Bronchial epithelial cell (primary cell): ENCODE data around the gene XRCC2. TPM values are rescaled to one million over a fixed set of nuclear protein-coding genes. Genes with fewer than 3 reads are reported as not detected.
"Not testable (repeated sequence)": the region's sequence is repeated elsewhere in the genome, so short reads cannot be mapped to it uniquely, and the experiment has no call there.

Experiments used
- DNase-seq: peaks from one replicate; pipeline ENCODE4 v3.0.0-alpha.2; 2010; ENCODE audit warnings: low read depth
- FAIRE-seq: peaks from 2 replicates; lab custom pipeline; 2011; peaks lifted over from hg19 to GRCh38; lab: Jason Lieb, UNC
- H3K27me3 ChIP-seq: 2 replicates; pipeline ENCODE4 v1.5.1; 2011; ENCODE audit warnings: low read length; ENCODE audit not compliant: control insufficient read depth, insufficient read depth
- H3K36me3 ChIP-seq: 2 replicates; pipeline ENCODE4 v1.5.1; 2011; ENCODE audit warnings: low read length; ENCODE audit not compliant: control insufficient read depth, insufficient read depth
- H3K4me3 ChIP-seq: 2 replicates; pipeline ENCODE4 v1.5.1; 2011; ENCODE audit warnings: mild to moderate bottlenecking, low read depth, low read length, control low read depth
- total RNA-seq: library from RNA; depleted of rRNA; stranded (reverse); fragments of >200 nt; gene quantifications from 2 replicates; pipeline ENCODE4 v1.2.1, GENCODE V29; 2014
- TF ChIP-seq, protein P1 (sequence below): IDR thresholded peaks from 2 replicates; pipeline ENCODE4 v1.5.1; 2011; ENCODE audit warnings: mild to moderate bottlenecking, moderate library complexity, low read length, control low read depth, inconsistent platforms; ENCODE audit not compliant: insufficient read depth, severe bottlenecking

The XRCC2 gene
- total RNA-seq, 1 donor from 2014 or later: 0.26 TPM

DNA sequence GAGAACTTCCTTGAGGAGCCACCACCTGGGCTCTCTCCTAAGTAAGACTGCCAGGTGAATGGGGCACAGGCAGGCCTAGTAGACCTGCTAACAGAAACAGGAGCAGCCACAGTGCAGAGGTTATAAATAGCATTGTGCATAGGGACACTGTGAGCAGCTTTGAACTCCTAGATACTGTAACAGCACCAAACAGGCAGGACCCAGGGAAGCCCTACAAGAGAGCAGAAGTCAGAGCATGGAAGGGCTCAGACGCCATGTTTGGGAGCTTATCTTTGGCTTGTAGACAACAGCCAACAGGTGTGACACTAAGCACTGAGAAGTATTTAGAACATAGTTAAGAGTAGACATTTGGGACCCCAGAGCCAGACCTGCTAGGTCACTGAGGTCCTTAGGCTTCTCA lies 14.5 kb downstream of the XRCC2 start:
- TF ChIP-seq, protein P1, sequence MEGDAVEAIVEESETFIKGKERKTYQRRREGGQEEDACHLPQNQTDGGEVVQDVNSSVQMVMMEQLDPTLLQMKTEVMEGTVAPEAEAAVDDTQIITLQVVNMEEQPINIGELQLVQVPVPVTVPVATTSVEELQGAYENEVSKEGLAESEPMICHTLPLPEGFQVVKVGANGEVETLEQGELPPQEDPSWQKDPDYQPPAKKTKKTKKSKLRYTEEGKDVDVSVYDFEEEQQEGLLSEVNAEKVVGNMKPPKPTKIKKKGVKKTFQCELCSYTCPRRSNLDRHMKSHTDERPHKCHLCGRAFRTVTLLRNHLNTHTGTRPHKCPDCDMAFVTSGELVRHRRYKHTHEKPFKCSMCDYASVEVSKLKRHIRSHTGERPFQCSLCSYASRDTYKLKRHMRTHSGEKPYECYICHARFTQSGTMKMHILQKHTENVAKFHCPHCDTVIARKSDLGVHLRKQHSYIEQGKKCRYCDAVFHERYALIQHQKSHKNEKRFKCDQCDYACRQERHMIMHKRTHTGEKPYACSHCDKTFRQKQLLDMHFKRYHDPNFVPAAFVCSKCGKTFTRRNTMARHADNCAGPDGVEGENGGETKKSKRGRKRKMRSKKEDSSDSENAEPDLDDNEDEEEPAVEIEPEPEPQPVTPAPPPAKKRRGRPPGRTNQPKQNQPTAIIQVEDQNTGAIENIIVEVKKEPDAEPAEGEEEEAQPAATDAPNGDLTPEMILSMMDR: no peak
- FAIRE-seq (no peak), DNase-seq (no peak)
- Histone ChIP-seq H3K36me3 (no peaks in the 10 kb centered on the region), H3K4me3 (no peak overlapping the region), H3K27me3 (no peaks in the 10 kb centered on the region)

DNA sequence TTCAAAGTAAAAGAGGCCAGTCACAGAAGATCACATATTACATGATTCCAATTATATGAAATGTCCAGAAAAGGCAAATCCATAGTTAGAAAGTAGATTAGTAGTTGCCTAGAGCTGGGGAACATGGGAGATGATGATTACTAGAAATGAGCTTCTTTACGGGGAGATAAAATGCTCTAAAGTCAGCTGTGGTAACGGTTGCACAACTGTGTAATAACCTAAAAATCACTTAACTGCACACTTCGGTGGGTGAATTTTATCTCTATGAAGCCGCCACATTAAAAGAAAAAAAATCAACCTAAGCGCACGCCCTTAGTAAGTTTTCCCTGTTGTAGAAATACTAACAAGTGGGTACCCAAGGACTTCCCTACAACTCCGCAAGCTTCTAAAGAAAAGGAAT lies 15.9 kb downstream of the XRCC2 start:
- H3K36me3 ChIP-seq: no peaks in the 10 kb centered on the region
- DNase-seq (no peak), FAIRE-seq (no peak)
- TF ChIP-seq, protein P1: no peak
- no peak overlapping the region for H3K4me3 ChIP-seq
- no peaks in the 10 kb centered on the region for H3K27me3 ChIP-seq

DNA sequence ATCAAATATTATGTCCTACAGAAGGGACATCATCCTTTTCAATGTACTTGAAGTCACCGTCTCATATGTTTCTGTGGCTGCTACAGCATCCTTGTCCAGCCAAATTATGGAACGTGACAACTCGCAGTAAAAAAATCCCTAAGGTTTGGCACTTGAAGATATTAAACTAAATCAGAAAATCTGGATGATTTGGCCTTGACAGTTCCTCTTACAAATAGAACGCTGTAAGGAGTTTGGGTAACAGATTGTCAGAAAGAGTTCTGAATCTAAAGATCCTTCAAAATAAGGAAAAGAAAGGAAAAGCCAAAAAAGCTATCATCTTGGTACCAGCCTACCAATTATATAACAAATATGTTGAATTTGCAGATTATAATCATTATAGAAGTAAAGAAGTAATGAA lies 21.0 kb downstream of the XRCC2 start:
- FAIRE-seq: no peak
- DNase-seq: no peak
- Histone ChIP-seq H3K36me3 (peaks cover 1% of the 10 kb centered on the region), H3K4me3 (no peak overlapping the region), H3K27me3 (no peaks in the 10 kb centered on the region)
- TF ChIP-seq, protein P1: no peak

DNA sequence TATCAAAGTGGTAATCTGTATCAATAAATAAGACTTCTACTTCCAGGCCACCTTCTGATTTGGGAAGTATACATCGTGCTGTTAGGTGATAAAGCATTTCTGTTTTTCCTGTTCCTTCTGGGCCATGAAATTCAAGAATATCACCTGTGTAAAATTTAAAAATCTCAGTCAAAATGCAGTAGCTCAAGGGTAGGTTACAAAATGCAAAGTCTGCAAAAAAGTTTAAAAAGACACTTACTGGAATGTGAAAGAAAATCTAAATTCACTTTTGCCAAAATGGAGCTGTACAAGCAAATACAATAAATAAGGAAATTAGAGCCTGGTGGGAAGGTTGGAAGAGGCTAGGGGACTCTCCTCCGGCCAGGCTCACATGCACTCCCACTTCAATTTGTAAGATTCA lies 26.7 kb downstream of the XRCC2 start:
- TF ChIP-seq, protein P1: no peak
- H3K36me3 ChIP-seq: peaks cover 1% of the 10 kb centered on the region

DNA sequence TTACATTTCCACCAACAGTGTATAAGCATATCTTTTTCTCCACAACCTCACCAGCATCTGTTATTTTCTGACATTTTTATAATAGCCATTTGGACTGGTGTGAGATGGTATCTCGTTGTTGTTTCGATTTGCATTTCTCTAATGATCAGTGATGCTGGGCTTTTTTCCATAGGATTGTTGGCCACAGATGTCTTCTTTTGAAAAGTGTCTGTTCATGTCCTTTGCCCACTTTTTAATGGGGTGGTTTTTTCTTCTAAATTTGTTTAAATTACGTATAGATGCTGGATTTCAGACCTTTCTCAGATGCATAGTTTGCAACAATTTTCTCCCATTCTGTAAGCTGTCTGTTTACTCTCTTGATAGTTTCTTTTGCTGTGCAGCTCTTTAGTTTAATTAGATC lies 28.9 kb downstream of the XRCC2 start:
- Histone ChIP-seq H3K27me3 (no peaks in the 10 kb centered on the region), H3K36me3 (no peaks in the 10 kb centered on the region), H3K4me3 (no peak overlapping the region)
- FAIRE-seq: no peak
- no peak for DNase-seq
- TF ChIP-seq, protein P1: no peak

More for the DNA sequence above, 26.7 kb downstream of the XRCC2 start:
- DNase-seq: no peak
- FAIRE-seq: no peak
- no peaks in the 10 kb centered on the region for H3K27me3 ChIP-seq
- H3K4me3 ChIP-seq: no peak overlapping the region

DNA sequence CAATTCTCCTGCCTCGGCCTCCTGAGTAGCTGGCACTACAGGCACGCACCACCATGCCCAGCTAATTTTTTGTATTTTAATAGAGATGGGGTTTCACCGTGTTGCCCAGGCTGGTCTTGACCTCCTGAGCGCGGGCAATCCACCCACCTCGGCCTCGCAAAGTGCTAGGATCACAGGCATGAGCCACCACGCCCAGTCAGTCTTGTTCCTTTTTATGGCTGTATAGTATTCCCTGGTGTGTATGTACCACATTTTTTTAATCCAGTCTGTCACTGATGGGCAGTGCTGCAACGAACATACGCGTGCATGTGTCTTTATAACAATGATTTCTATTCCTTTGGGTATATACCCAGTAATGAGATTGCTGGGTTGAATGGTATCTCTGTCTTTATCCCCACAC lies 29.4 kb downstream of the XRCC2 start:
- H3K36me3 ChIP-seq, FAIRE-seq, DNase-seq, H3K4me3 ChIP-seq, H3K27me3 ChIP-seq: not testable (repeated sequence)
